Measurements from ENCODE around the gene MANSC4. TPM values are rescaled to one million over a fixed set of nuclear protein-coding genes. Genes with fewer than 3 reads are reported as not detected.

Gene MANSC4
- total and polyA plus RNA-seq, 2 of the 13 experiments (the other 11 are each of a cell fraction or from before 2014, with no cell fraction given) = not detected

GRCh38 chr12:27723212-27723611 lies 56.8 kb downstream of the MANSC4 start:
- WGBS (ENCODE audit: low lambda C conversion rate) = 86% methylated on average over 1 of the region's 1 CpG
- Histone ChIP-seq H3K9me3 (ENCODE audit: low read length) (no peaks in the 10 kb centered on the region), H3K4me1 (ENCODE audit: insufficient read depth, low read length) (no peaks in the 10 kb centered on the region), H3K4me2 (ENCODE audit: low read depth, low read length) (no peak overlapping the region), H4K20me1 (ENCODE audit: insufficient read depth, low read length) (no peaks in the 10 kb centered on the region; the same call in 1 of the 2 replicates), H2AFZ (ENCODE audit: low read length) (no peak overlapping the region), H3K36me3 (replicated peaks in 1 of 2; ENCODE audit: control insufficient read depth in 1 of 2, insufficient read depth in 2 of 2, low read length in 2 of 2) (peaks cover 8 to 54% of the 10 kb centered on the region in 2 experiments), H3K27me3 (ENCODE audit: control insufficient read depth in 1 of 2, insufficient read depth in 2 of 2, low read length in 2 of 2) (no peaks in the 10 kb centered on the region), H3K9ac (ENCODE audit: insufficient read depth, low read depth, low read length) (no peak overlapping the region), H3K79me2 (ENCODE audit: insufficient read depth, low read length) (peaks cover 1% of the 10 kb centered on the region), H3K4me3 (replicated peaks in 1 of 3; ENCODE audit: insufficient read depth in 1 of 3, low read depth in 2 of 3, low read length in 3 of 3) (no peak overlapping the region), H3K27ac (ENCODE audit: extremely low read length, insufficient read depth, low read length) (no peak overlapping the region)
- FAIRE-seq (no peak), DNase-seq (ENCODE audit: low spot score) (no peak), ATAC-seq (no peak)
- no peak for TF ChIP-seq ZBTB20 (CRISPR knock-in tag; IDR thresholded peaks at IDR 0.05; ENCODE audit: borderline replicate concordance, low read depth)
- TF ChIP-seq ZNF724P (CRISPR knock-in tag; IDR thresholded peaks at IDR 0.05; ENCODE audit: borderline replicate concordance) = no peak
- POLR2A ChIA-PET = no interaction called here
- in situ Hi-C loops (cut with HindIII; ENCODE audit: extremely low pct_ligation_motif_present, low pct_unique_long_range_greater_than_20kb) (no loop called here), intact Hi-C loops (cut with micrococcal nuclease; ENCODE audit: unreplicated experiment) (no loop called here)
- CTCF ChIA-PET (ENCODE audit: low intra/inter-chr PET ratio, low total read pairs) = no interaction called here
- BruUV-seq (replicated peaks) = no TSS peak

Small RNA genes lying within 50 kb of the gene (small RNA-seq; reads per million reads assigned to genes)
- gene RF00019 (ENCODE audit: insufficient read depth in 2 of 3, insufficient read length in 3 of 3, low read depth in 2 of 3, low replicate concordance in 1 of 3) (0 reads per million in 3 experiments), gene RF02271 (ENCODE audit: insufficient read depth in 2 of 3, insufficient read length in 3 of 3, low read depth in 2 of 3, low replicate concordance in 1 of 3) (0 reads per million in 3 experiments)

Other genes starting within 250 kb of the MANSC4 start
- 0.64 and 1.0 TPM in 2 replicates for gene REP15, start 83.8 kb downstream of the MANSC4 start, total RNA-seq (2016; rRNA removed; fragmentation: Illumina TruSeq; extraction: Trizol)
- gene REP15, start 83.8 kb downstream of the MANSC4 start, polyA plus RNA-seq (2011; rRNA removed) = 0.12 and 0.14 TPM in 2 replicates
- 104 and 160 TPM in 2 replicates for gene MRPS35, start 69.4 kb downstream of the MANSC4 start, total RNA-seq (2016; rRNA removed; fragmentation: Illumina TruSeq; extraction: Trizol)
- 48.8 and 63.4 TPM in 2 replicates for gene MRPS35, start 69.4 kb downstream of the MANSC4 start, polyA plus RNA-seq (2011; rRNA removed)
- 7.9 and 14.0 TPM in 2 replicates for gene KLHL42, start within 50 bp of the MANSC4 start, total RNA-seq (2016; rRNA removed; fragmentation: Illumina TruSeq; extraction: Trizol)
- gene KLHL42, start within 50 bp of the MANSC4 start, polyA plus RNA-seq (2011; rRNA removed) = 13.5 and 15.5 TPM in 2 replicates
- not detected in 2 replicates for gene PTHLH, start 192.5 kb upstream of the MANSC4 start, total RNA-seq (2016; rRNA removed; fragmentation: Illumina TruSeq; extraction: Trizol)
- gene PTHLH, start 192.5 kb upstream of the MANSC4 start, polyA plus RNA-seq (2011; rRNA removed) = 0.22 and 0.31 TPM in 2 replicates